OCI-LY7 (cell line): ENCODE data around the gene TPP1. TPM values are rescaled to one million over a fixed set of nuclear protein-coding genes. Genes with fewer than 3 reads are reported as not detected.

Experiments
- BruUV-seq: library from RNA; stranded (reverse); fragments of 400-500 nt; replicated peaks from 2 replicates; lab custom pipeline; 2021; lab: Mats Ljungman, UMichigan
- CTCF ChIA-PET: fragments of 300-600 bp; sonication (Branson Sonifier 250); formaldehyde crosslinking; loops from one replicate; lab custom pipeline; 2022; ENCODE audit warnings: antibody characterized with exemption; ENCODE audit not compliant: unreplicated experiment; lab: Charles Lee
- POLR2A ChIA-PET: fragments of 300-600 bp; sonication (Branson Sonifier 250); formaldehyde crosslinking; loops from one replicate; lab custom pipeline; 2022; ENCODE audit warnings: antibody characterized with exemption; lab: Charles Lee
- DNase-seq: peaks from one replicate; pipeline ENCODE4 v3.0.0-alpha.2; 2015; ENCODE audit warnings: low spot score
- H2AFZ ChIP-seq: fragments of 200-600 bp; sonication (generic), shearing (Covaris generic); 2 replicates; pipeline ENCODE4 v1.6.1; 2014; ENCODE audit warnings: mild to moderate bottlenecking, antibody characterized with exemption, low read length, moderate library complexity
- H3K27ac ChIP-seq: fragments of 200-600 bp; sonication (generic); 2 replicates; pipeline ENCODE4 v1.5.1; 2014; ENCODE audit warnings: mixed run types, low read depth, mild to moderate bottlenecking, moderate library complexity, low read length, inconsistent platforms; ENCODE audit not compliant: poor library complexity, severe bottlenecking
- H3K36me3 ChIP-seq: fragments of 200-600 bp; sonication (generic); 2 replicates; pipeline ENCODE4 v1.6.1; 2014; ENCODE audit warnings: mild to moderate bottlenecking, antibody characterized with exemption, low read length, moderate library complexity, mixed read lengths; ENCODE audit not compliant: insufficient read depth
- H3K4me1 ChIP-seq: fragments of 200-600 bp; sonication (generic); 2 replicates; pipeline ENCODE4 v1.5.1; 2014; ENCODE audit warnings: mild to moderate bottlenecking, low read length; ENCODE audit not compliant: insufficient read depth, poor library complexity, severe bottlenecking
- H3K4me2 ChIP-seq: fragments of 200-600 bp; sonication (generic); 2 replicates; pipeline ENCODE4 v1.6.1; 2014; ENCODE audit warnings: mild to moderate bottlenecking, low read length
- H3K4me3 ChIP-seq: fragments of 200-600 bp; sonication (generic); 2 replicates; pipeline ENCODE4 v1.5.1; 2014; ENCODE audit warnings: mild to moderate bottlenecking, low read depth, low read length; ENCODE audit not compliant: poor library complexity, severe bottlenecking
- H3K79me2 ChIP-seq: fragments of 200-600 bp; sonication (generic); 2 replicates; pipeline ENCODE4 v1.6.1; 2016; ENCODE audit warnings: low read depth, mild to moderate bottlenecking, low read length, moderate library complexity, mixed read lengths; ENCODE audit not compliant: insufficient read depth
- H3K9me2 ChIP-seq: fragments of 200-600 bp; sonication (generic); 2 replicates; pipeline ENCODE4 v1.6.1; 2016; ENCODE audit warnings: mild to moderate bottlenecking, low read length, mixed read lengths; ENCODE audit not compliant: insufficient read depth
- H3K9me3 ChIP-seq: fragments of 200-600 bp; sonication (generic); 2 replicates; pipeline ENCODE4 v1.6.1; 2014; ENCODE audit warnings: mild to moderate bottlenecking, mixed run types, low read length, mixed read lengths
- H4K20me1 ChIP-seq: fragments of 200-600 bp; sonication (generic); 2 replicates; pipeline ENCODE4 v1.6.1; 2014; ENCODE audit warnings: mild to moderate bottlenecking, antibody characterized with exemption, low read length, moderate library complexity, mixed read lengths; ENCODE audit not compliant: insufficient read depth
- CTCF ChIP-seq: fragments of 200-600 bp; sonication (generic); conservative IDR thresholded peaks from 2 replicates; pipeline ENCODE4 v1.5.1; 2014; ENCODE audit warnings: mild to moderate bottlenecking, antibody characterized with exemption, low read length, moderate library complexity, mixed read lengths
- EZH2phosphoT487 ChIP-seq: fragments of 200-600 bp; sonication (generic); IDR thresholded peaks from 2 replicates; pipeline ENCODE4 v1.6.1; 2018; ENCODE audit warnings: low read depth, borderline replicate concordance, mild to moderate bottlenecking, mixed run types, antibody characterized with exemption, low read length, moderate library complexity, mixed read lengths
- intact Hi-C: fragments of 100-400 bp; cut with micrococcal nuclease; formaldehyde crosslinking; loops from one replicate; pipeline ENCODE4 v1.10.0; 2022; ENCODE audit not compliant: unreplicated experiment
- total RNA-seq, 2 experiments: library from RNA; depleted of rRNA in 1 of 2; stranded (reverse); fragments of >200 nt in 1 of 2; shearing (Covaris generic) in 1 of 2; gene quantifications; 2 replicates each; pipeline ENCODE4 v1.2.3, GENCODE V29; 2014 to 2022

Gene TPP1
- total RNA-seq, 2 experiments from 2014 or later = 16.6 to 41.1 TPM

- ChIA-PET CTCF (interaction anchor here (0.8 kb wide), 1 partner anchor 26 kb away, joined by 3 read pairs; no protein-coding TSS in a partner anchor), POLR2A (interaction anchor here (0.6 to 1.8 kb wide), 7 partner anchors 10 to 168 kb away, joined by 3 to 4 read pairs (median 3); partner anchors contain the start of gene TIMM10B)
- no peak overlapping the region for H3K4me3 ChIP-seq
- H3K36me3 ChIP-seq = no peaks in the 10 kb centered on the region
- H4K20me1 ChIP-seq = no peaks in the 10 kb centered on the region
- no peaks in the 10 kb centered on the region for H3K79me2 ChIP-seq
- no peaks in the 10 kb centered on the region for H3K9me3 ChIP-seq
- H3K27ac ChIP-seq = no peak overlapping the region
- TF ChIP-seq EZH2phosphoT487 (no peak), CTCF (no peak)
- no peak for DNase-seq
- no peak overlapping the region for H3K4me2 ChIP-seq
- intact Hi-C loops = no loop called here
- no TSS peak for BruUV-seq
- H3K9me2 ChIP-seq = no peaks in the 10 kb centered on the region
- no peak overlapping the region for H2AFZ ChIP-seq
- peaks cover 25% of the 10 kb centered on the region for H3K4me1 ChIP-seq
Observed at GRCh38 chr11:6650104-6650503, 30.9 kb upstream of the TPP1 start.

- BruUV-seq = no TSS peak
- Histone ChIP-seq H3K4me1 (peaks cover 25% of the 10 kb centered on the region), H2AFZ (no peak overlapping the region), H3K9me3 (no peaks in the 10 kb centered on the region), H3K36me3 (no peaks in the 10 kb centered on the region), H3K27ac (no peak overlapping the region), H3K9me2 (no peaks in the 10 kb centered on the region), H3K4me3 (no peak overlapping the region), H3K4me2 (no peak overlapping the region), H3K79me2 (no peaks in the 10 kb centered on the region), H4K20me1 (no peaks in the 10 kb centered on the region)
- intact Hi-C loops = no loop called here
- DNase-seq = no peak
- no peak for TF ChIP-seq CTCF
- no peak for TF ChIP-seq EZH2phosphoT487
- CTCF ChIA-PET = no interaction called here
- POLR2A ChIA-PET = interaction anchor here (1.1 to 3.3 kb wide), 7 partner anchors 9 to 37 kb away, joined by 3 to 13 read pairs (median 4); partner anchors contain the start of genes MRPL17, TAF10 and TPP1
Observed at GRCh38 chr11:6648501-6648900, 29.3 kb upstream of the TPP1 start.

GRCh38 chr11:6647836-6648235, 28.6 kb upstream of the TPP1 start:
- no peak overlapping the region; the same call in 1 of the 2 replicates for H2AFZ ChIP-seq
- POLR2A ChIA-PET = interaction anchor here (0.8 to 3.3 kb wide), 8 partner anchors 9 to 36 kb away, joined by 3 to 13 read pairs (median 3); partner anchors contain the start of genes MRPL17 and TPP1

More at GRCh38 chr11:6647836-6648235, 28.6 kb upstream of the TPP1 start:
- no peaks in the 10 kb centered on the region for H3K79me2 ChIP-seq
- no peak overlapping the region for H3K4me2 ChIP-seq
- no peak for TF ChIP-seq EZH2phosphoT487
- TF ChIP-seq CTCF = no peak
- no TSS peak for BruUV-seq
- no peaks in the 10 kb centered on the region for H4K20me1 ChIP-seq
- peaks cover 25% of the 10 kb centered on the region for H3K4me1 ChIP-seq
- no peaks in the 10 kb centered on the region for H3K36me3 ChIP-seq
- intact Hi-C loops = loop anchor here (2.0 kb wide), 1 partner anchor 35 kb away; the partner anchor contains the start of gene TAF10
- no peak overlapping the region for H3K27ac ChIP-seq
- no peak for DNase-seq
- CTCF ChIA-PET = interaction anchor here (1.2 kb wide), 1 partner anchor 36 kb away, joined by 3 read pairs; no protein-coding TSS in a partner anchor
- no peaks in the 10 kb centered on the region for H3K9me3 ChIP-seq
- no peak overlapping the region for H3K4me3 ChIP-seq
- H3K9me2 ChIP-seq = no peaks in the 10 kb centered on the region
